Non-pigmented ciliary epithelial cell (primary cell): ENCODE results near the gene DCANP1.
"Not testable (repeated sequence)": the region's sequence is repeated elsewhere in the genome, so short reads cannot be mapped to it uniquely, and the experiment has no call there.

ENCODE experiments used
- DNase-seq: peaks from one replicate; pipeline ENCODE4 v3.0.0-alpha.2; 2010; ENCODE audit warnings: low read depth

DCANP1 gene, protein sequence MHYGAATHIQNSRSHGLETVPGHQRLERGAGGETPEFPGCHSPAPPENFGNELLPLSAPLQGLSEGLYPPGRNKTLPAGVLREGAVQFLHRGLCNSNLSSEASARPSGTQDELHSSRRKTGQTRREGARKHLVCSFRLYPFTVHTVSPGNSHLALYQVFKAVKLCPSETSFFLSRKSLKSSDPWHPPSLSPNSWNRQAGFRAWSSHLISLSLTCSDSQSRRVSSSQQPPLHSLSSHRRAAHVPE

DNA sequence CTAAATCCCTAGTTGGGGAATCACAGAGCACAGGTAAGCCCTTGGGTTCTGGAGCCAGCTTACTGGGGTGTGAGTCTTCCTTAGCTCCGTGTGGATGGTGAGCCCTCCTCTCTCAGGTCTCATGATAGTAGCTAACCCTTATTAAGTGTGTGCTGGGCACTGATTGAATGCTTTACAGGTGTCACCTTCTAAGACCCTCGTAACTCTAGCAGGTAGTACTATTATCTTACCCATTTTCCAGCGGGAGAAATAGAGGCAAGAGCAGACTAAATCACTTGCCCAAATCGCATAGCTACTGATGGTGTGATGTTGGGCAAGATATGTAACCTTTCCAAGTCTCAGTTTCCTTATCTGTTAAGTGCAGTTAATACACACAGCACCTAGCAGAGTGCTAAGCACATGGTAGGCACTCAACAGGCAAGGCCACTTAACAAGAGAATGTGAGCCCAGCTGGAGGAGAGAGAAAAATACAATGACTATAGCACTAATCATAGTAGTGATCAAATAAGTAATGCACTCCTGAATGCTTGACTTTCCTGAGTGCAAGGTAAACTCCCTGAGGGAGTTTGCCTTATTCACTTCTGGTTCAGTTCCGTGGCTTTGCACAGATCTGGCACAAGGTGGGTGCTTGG is at the start of gene DCANP1:
DCANP1 (minus strand) TSS at position 51 of the 632 bp plus-strand sequence. CDS start 240 bp downstream, outside the sequence.
- no peak for DNase-seq

DNA sequence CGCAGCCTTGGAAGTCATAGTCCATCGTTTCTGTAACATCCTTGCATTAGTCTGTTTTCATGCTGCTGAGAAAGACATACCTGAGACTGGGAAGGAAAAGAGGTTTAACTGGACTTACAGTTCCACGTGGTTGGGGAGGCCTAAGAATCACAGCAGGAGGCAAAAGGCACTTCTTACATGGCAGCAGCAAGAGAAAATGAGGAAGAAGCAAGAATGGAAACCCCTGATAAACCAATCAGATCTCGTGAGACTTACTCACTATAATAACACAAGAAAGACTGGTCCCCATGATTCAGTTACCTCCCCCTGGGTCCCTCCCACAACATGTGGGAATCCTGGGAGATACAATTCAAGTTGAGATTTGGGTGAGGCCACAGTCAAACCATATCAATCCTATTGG is 48.4 kb upstream of the DCANP1 start:
- DNase-seq, result not testable (repeated sequence)

DNA sequence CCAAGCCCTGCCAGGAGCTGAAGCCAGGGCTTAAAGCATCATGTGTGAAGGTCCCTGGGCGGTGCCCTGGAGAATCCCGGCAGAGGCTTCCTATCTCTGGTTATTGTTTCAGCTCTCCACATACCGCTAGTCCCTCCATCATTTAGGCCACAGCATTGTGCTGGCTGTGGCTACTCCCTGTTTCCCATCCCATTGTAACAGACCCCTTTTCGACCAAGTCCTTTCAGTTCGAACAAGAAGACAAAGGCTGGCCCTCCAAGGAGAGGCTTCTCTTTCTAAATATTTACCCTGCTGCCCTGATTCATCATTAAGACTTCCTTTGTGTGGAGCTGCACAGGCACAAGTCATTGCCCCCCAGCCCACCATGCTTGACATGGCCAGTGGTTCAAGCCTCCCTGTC is 47.0 kb upstream of the DCANP1 start:
- no peak for DNase-seq

DNA sequence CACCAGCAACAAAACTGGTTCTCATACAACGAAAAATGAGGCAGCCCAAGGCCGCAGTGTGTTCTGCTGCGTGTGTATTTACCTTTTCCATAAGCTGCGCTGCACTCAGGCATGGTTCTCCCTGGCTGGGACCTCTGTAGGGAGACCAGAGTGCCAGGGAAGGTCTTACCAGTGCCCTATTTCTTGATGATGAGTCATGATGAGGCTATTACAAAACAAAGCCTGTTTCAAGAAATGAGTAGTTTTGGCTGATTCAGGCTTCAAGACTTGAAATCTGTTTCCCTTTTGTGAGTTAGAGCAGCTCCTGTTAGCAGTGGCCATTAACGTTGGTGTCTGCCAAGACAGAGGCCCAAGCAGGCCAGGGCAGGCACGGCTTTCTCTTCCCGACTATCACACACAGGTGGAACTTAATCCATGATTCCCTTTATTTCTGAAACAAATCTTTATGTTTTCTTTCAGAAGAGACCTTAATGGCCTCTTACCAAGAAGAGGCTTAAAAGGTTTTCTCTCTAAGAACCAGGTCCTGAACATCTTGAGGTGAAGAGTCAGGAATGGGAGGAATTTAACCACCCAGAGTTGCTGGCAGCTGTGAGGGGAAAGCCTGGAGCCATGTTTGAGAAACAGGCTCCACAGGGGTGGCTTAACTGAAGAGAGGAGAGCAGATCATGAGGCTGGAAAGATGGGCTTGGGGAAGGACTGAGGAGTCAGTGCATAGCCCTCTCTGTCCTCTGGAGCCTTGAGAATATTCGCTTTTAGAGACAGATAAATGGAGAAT is 46.4 kb upstream of the DCANP1 start:
- peak; percentile 32 for DNase-seq

DNA sequence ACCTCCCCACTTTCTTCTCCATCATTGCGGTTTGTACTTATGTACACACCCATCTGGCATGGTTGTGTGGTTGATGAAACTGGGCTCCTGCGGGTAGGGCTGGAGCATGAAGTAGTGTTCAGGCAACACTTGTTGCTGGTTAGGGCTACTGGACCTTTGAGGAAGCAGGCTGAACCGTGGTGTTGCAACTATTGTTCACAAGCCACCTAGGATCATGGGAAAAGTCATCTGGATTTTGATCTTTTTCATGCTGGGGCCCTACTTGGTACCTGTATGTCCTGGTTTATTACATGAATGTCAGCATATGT is 45.1 kb upstream of the DCANP1 start:
- DNase-seq, result no peak

DNA sequence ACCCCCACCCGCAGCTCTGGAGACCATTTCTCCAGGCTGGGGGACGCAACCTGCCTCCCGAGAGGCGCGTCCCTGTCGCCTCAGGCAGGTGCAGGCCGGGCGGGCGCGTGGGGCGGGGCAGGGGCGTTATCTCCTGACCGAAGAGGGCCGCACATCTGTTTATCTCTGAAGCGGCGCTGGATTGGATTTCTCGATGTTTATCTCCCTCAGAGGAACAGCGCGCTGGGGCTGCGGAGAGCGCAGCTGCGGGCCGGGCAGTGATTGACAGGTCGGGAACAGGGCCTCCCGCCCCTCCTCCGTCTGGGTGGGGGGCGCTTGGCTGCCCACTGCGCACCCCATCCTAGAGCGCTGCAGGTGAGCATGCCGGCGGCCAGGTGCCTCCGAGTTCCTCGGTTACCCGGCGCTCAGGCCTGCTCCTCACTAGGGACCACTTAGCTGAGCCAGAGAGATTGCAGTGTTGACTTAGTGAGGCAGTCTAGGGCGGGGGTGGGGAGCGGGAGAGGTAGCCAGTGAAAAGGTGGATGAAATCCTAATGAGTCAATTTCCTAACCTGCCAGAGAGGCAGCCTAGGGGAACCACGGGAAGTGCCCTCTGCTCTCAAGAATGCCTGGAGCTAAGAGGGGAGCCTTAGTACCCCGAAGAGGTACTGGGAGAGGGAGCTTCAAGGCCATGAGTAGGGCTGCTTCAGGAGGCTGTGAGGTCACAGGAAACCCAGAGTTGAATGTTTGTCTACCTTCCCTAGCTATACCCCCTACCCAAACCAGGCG is 44.6 kb upstream of the DCANP1 start:
- no peak for DNase-seq

DNA sequence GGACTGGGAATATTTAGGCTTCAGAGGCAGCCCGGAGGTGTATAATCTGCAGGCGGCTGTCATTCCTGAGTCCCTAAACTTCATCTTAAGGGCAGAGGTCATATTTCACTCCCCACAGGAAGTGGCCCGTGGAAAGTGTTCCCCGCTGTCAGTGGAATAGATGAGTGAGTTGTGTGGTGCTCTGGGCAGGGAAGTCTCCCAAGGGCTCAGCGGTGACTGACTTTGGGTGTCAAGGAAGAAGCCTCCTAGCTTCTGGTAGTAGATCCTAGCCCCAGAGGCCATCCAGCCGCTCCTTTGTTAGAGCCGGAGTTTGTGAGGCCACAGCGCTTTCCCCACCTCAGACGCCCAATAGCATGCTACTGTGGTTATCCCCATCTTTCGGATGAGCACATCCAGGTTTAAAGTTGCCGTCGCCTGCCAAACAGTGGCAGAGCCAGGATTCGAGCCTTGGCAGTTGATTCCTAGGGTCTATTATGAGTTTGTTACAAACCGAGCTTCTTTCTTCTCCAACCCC is 43.9 kb upstream of the DCANP1 start:
- no peak for DNase-seq

DNA sequence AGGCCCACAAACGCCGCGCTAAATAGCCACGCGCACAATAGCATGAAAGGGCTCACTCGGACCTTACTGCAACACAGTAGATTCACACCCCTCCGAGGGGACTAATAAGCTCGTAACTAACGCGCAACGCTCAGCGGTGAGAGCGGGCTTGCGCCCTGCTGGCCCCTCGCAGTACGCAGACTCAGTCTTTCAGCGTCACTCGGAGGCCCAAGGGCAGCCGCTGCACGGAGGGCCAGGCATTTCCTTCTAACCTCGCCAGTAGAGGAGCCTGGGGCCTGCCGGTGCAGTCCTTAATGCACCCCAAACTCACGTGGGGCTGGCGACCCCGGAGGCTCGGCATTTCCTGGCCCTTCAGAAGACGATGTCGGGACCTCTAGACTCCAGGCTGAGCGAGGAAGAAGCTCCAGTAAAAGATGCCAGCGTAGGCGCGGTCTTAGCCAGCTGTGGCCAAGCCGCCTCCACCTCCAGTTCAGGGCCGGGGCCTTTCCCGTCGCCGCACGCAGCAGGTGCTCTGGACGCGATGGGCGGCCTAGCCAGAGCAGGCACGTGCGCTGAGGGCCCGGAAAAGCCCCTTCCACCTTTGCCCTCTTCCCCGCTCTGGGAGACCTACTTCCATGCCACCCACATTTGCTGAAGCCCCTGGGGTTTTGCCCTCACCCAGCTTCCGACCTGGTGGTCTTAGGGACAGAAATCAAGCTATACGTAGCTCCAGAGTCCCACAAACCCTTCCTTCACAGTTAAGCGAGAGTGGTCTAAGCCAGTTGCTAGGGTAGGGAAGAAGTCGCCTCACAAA is 43.3 kb upstream of the DCANP1 start:
- DNase-seq, result no peak

DNA sequence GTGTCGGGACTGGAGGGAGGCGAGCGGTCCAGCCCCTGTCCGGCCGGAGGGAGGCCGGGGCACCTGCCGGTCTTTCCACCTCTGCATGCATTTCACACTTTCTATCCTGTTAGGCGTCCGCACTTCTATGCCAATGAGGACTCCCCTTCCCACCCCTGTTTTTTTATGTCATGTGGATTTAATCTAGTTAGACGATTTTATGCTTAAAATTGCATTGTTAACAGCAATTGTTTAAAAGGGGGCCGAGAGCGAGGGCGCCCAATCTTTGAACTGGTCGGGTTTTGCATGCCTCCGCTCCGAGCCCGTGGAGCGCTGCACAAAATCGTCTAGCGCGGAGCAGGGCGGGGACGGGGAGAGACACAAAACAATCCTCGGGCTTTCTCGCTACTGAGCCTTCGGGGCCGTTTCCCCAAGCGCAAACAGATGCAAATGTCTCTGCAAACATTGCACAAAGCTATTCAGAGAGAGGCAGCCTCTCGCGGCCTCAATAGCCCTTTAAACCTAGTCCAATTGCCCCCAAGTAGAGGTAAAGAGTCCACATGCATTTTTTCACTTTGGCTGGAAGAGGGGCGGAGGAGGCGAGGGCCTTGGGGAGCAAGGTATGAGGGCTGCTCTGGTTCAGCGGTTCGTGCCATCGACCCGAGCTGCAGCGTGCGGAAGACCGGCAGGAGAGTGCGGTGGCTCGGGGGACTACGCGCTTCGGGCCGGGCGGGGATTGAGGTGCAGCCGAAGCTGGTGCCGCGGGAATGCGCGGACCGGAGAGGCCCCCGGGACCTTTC is 42.5 kb upstream of the DCANP1 start:
- DNase-seq, result no peak

DNA sequence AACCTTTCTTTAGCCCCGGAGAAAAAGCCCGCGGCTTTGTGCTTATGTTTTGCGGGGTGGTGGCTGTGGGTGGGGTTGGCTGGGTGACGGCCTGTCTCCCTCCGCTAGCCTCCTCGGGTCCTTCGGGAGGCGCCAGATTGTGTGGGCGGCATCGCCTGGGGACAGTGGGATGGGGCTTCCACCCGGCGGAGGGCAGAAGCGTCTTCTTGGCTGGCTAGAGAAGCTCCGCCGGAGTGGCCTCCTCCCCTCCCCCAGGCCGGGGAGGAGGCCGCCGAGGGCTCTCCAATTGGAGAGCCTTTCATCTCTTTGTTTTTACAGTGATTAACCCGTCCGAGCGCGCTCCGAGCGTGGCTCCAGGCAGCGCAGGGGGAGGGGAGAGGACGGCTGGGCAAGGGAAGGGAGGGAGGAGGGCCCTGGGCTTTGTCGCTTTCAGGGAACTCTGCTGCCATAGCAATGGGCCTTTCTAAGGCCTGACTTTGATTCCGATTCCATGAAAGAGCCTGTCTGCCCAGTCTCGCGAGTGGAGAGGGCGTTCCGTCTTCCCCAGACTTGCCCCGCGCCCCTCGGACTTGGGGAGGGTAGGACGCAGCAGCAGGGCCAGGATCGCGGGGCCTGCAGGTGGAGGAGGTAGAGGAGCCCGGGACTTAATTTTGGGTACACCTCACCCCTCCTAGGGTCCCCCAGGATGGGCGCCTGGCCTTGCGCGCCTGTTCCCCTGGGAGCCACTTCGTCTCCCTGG is 41.7 kb upstream of the DCANP1 start:
- DNase-seq, result no peak

DNA sequence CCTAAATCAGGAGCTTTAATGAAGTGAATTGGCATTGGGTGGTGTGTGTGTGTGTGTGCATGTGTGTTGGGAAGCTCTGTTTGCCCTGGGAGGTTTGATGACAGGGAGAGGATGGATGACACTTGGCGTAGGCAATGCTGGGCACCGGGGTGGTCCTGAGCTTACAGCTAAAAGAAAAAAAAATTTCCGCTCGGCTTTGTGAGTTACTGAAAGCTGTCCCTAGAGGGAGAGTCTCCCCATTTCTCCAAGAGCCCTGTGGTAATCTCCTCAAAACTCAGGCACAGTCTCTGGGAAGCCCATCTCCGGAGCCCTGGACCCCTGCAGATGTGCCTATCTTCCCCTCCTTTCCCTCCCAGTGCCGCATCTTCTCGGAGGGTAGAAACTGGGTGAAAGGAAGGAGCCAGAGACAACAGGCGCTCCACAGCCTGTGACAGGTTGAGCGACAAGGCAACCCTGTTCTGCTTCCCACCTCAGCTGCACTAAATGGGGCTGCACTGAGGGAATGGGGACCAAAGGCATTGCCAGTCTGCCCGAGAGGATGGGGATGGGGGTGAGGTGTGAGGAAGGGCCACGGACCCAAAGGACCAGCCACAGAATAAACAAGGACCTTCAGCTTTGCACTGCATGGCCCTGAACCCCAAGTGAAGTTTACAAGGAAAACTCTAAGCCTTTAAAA is 40.8 kb upstream of the DCANP1 start:
- no peak for DNase-seq

DNA sequence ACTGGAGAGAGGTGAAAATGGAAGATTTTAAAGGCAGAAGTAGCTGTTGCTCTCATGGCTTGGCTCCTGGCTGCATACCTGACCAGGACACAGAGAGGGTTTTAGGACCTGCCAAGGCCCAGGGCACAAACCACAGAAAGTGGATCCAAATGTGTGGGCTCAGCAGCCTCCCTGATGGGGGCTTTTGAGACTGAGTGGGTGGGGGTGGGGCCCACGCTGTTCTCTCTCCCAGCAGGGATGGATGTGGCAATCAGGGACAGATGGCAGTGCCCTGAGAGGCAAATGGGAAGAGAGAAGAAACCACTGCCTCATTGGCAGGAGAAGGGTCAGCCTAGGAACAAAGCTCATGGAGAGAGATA is 39.9 kb upstream of the DCANP1 start:
- no peak for DNase-seq

DNA sequence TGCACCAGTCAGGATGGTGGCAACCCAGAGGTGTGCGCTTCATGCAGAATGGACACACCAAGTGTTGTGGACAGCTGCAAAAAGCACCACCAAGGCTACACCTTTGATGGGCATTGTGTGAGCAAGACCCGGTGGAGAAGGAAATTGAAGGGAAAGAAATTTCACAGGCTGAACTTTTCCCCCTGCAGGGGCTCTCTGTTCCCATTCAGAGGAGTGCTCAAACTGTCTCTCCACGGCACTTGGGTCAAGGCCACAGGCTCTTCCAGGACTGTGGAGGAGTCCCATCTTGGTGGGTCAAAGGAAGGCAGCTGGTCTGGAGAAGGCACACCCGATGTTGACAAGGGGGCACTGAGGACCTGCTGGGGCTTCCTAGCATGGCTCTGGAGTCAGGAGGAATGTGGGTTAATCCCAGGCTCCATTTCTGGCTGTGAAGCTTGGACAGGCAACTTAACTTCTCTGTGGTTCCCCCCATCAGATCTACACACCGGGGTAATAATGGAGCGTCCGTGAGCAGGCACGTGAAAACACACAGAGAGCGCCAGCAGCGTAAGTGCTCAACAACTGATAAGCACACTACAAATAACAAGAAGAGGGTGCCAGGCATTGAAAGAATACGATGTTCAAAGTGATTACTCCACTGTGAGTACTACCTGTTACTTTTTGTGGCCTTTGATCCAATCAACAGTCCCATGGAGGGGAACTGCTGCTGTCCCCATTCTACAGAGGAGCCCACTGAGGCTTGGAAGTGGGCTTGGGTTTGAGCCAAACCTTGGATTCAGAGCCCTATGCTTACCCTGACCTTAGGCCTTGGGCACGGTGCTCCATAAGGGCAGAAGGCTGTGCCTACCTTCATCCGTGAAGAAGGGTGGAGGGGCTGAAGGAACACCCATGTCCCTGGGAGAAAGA is 39.2 kb upstream of the DCANP1 start:
- no peak for DNase-seq

DNA sequence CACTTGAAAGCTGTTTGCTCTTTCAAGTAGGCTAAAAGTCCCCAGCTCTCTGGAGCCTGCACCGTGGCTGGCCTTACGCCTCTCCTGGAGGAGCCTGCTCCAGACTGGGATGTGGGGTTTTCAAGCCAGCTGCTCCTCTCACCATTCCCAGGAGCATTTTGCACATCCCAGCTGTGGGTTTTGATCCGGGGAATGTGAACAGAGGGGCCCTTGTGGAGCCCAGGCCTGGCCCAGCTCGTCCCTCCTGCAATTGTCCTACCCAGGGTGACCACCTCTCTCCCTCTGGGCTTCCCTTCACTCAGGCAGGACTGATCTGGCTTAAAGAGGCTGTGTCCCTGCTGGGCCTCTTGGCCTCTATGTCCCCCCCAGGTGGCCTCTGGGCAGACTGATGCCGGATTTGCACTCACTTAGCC is 37.5 kb upstream of the DCANP1 start:
- no peak for DNase-seq

DNA sequence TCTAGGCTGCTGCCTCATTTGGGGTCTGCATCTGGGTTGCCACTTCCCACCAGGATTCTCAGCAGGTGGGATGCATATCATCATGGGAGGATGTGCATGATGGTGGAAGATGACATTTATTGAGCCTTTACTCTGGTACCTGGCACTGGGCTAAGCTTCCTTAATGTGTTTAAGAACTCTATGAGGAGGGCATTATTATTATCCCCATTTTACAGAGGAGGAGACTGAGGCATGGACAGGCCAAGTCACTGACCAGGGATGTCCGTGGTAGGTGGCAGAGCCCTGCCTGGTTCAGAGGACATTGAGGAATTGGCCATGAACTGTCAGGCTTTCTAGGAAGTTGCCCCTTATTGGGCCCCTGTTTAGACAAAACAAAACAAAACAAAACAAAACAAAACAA is 36.1 kb upstream of the DCANP1 start:
- no peak for DNase-seq

DNA sequence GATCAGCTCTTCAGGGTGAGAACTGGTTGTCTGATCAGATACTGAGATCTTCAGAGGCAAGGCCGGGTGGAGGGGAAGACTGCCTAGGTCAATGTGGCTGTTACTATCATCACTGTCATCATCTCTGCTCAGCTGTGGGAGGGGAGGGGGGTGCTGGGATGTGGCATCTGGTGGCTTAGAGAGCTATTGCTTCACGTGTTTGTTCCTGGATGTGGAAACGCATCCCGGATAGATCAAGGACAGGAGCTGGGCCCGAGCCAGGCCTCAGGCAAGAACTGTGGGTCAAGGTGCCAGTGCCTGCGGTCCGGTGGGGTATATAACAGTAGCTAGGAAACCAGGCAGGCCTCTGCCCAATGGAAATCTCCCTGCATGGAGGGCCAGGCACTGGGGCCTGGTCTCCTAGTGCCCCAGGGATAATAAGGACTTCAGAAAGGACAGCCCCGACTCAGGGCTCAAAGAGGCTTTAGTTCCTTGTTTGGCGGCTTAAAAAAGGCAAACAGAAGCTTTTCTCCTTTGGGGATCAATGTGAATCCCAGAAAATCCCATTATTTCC is 35.3 kb upstream of the DCANP1 start:
- DNase-seq, result no peak

DNA sequence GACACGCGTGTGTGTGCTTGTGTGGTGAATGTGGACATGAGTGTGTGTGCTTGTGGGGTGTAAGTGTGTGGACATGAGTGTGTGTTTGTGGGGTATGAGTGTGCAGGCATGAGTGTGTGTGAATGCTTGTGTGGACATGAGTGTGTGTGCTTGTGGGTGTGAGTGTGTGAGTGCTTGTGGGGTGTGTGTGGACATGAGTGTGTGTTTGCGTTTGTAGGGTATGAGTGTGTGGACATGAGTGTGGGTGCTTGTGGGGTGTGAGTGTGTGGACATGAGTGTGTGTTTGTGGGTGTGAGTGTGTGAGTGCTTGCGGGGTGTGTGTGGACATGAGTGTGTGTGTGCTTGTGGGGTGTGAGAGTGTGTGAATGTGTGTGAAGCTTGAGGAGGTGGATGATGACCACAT is 34.8 kb upstream of the DCANP1 start:
- DNase-seq, result no peak

DNA sequence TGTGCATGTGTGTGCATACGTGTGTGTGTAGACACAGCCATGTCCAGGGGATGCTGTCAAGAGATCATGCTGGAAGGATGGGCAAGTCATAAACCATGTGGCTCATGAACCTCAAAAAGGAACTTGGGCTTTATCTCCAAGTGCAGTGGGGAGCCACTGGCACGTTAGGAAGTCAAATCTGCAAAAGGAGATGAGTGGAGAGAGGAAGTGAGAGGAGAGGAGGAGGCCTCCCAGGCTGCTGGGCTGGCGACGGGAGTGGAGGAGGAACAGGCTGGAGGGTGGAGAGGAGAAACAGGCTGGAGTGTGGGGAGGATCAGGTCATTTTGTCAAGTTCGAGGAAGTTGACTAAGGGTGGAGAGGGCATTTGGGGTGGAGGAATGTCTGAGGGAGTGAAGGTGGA is 34.2 kb upstream of the DCANP1 start:
- DNase-seq, result no peak
